ENCODE data around the gene ZDHHC18.

DNA sequence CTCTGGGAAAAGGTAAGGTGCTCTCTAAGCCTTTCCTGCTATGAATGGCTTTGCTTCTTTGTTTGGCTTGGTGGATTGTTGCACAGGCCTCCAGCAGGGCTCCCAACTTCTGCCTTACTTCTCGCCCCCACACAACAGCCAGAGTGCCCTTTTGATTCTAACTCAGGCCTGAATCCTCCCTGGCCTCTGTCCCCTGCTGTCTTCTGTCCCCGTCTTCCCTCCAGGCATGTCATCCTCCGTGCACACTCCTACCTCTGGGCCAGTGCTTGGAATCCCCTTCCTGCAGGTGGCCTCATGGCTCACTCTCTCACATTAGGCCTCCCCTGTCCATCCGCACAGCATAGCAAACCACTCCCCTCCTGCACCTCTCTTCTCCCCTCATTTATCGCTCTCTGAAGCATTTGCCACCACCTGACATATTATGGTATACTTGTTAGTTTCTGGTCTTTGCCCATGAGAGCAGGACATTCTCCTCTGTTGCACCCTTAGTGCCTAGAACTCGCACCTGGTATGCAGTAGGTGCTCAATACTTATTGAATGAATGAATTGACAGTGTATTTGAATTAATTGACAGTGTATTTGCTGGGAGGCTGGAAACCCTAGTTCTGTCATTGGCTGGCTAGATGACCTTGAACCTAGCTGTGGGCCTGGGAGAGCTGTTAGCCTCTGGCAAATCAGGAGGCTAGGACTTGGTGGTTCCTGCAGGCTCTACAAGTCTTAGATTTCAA, 2.9 kb downstream of the ZDHHC18 start:
- TF ChIP-seq CTCF (IDR thresholded peaks at IDR 0.05; ENCODE audit: low read depth, low read length): no peak
- TF ChIP-seq EZH2phosphoT487 (IDR thresholded peaks at IDR 0.05; ENCODE audit: low read depth): no peak

All from OCI-LY3 (cell line).